HEK293T (cell line): ENCODE data around the gene CLOCK.

Experiments used
- CTCF ChIA-PET: fragments of 350-600 bp; formaldehyde crosslinking; extraction: SDS; loops from one replicate; lab custom pipeline; 2021; ENCODE audit warnings: antibody characterized with exemption, inconsistent platforms; lab: Yijun Ruan, JAX
- POLR2A ChIA-PET: fragments of 350-600 bp; formaldehyde crosslinking; extraction: SDS; loops from one replicate; lab custom pipeline; 2020; ENCODE audit warnings: antibody characterized with exemption, inconsistent platforms; lab: Yijun Ruan, JAX
- DNase-seq: peaks from one replicate; pipeline ENCODE4 v3.0.0; 2012; ENCODE audit warnings: mixed read lengths; ENCODE audit errors: extremely low spot score
- ARNT ChIP-seq: fragments of 450-650 bp; IDR thresholded peaks from 2 replicates; pipeline ENCODE4 v1.6.1; 2017; ENCODE audit warnings: mild to moderate bottlenecking
- BHLHE40 ChIP-seq: fragments of 450-650 bp; IDR thresholded peaks from 2 replicates; pipeline ENCODE4 v1.6.1; 2016; ENCODE audit warnings: mild to moderate bottlenecking, moderate library complexity, borderline replicate concordance
- CTBP1 ChIP-seq: fragments of 450-650 bp; IDR thresholded peaks from 2 replicates; pipeline ENCODE4 v1.6.1; 2016; ENCODE audit warnings: borderline replicate concordance
- ELF4 ChIP-seq: fragments of 450-650 bp; IDR thresholded peaks from 2 replicates; pipeline ENCODE4 v1.6.1; 2017; ENCODE audit warnings: antibody characterized with exemption
- FOXA1 ChIP-seq: fragments of 450-650 bp; IDR thresholded peaks from 2 replicates; pipeline ENCODE4 v1.6.1; 2016; ENCODE audit warnings: mild to moderate bottlenecking
- FOXK2 ChIP-seq: fragments of 450-650 bp; IDR thresholded peaks from 2 replicates; pipeline ENCODE4 v1.6.1; 2016; ENCODE audit warnings: mild to moderate bottlenecking
- FOXM1 ChIP-seq: fragments of 450-650 bp; IDR thresholded peaks from 2 replicates; pipeline ENCODE4 v1.6.1; 2017; ENCODE audit warnings: mild to moderate bottlenecking, borderline replicate concordance
- HDGF ChIP-seq: fragments of 450-650 bp; IDR thresholded peaks from 2 replicates; pipeline ENCODE4 v1.6.1; 2017; ENCODE audit warnings: antibody characterized with exemption, borderline replicate concordance
- L3MBTL2 ChIP-seq: fragments of 450-650 bp; conservative IDR thresholded peaks from 2 replicates; pipeline ENCODE4 v1.6.1; 2016; ENCODE audit warnings: mild to moderate bottlenecking
- LEF1 ChIP-seq: fragments of 450-650 bp; IDR thresholded peaks from 2 replicates; pipeline ENCODE4 v1.6.1; 2017; ENCODE audit warnings: mild to moderate bottlenecking, borderline replicate concordance
- NFRKB ChIP-seq: fragments of 450-650 bp; IDR thresholded peaks from 2 replicates; pipeline ENCODE4 v1.6.1; 2016; ENCODE audit warnings: mild to moderate bottlenecking, moderate library complexity
- PKNOX1 ChIP-seq: fragments of 450-650 bp; IDR thresholded peaks from 2 replicates; pipeline ENCODE4 v1.6.1; 2016
- SP1 ChIP-seq: fragments of 450-650 bp; IDR thresholded peaks from 2 replicates; pipeline ENCODE4 v1.6.1; 2017
- SUZ12 ChIP-seq: fragments of 450-650 bp; IDR thresholded peaks from 2 replicates; pipeline ENCODE4 v1.6.1; 2016; ENCODE audit warnings: mild to moderate bottlenecking
- TARDBP ChIP-seq: fragments of 450-650 bp; IDR thresholded peaks from 2 replicates; pipeline ENCODE4 v1.6.1; 2016
- ZNF384 ChIP-seq: fragments of 450-650 bp; IDR thresholded peaks from 2 replicates; pipeline ENCODE4 v1.6.1; 2016

The CLOCK gene

GRCh38 chr4:55395218-55395528 lies 151.5 kb downstream of the CLOCK start:
- TF ChIP-seq NFRKB = no peak
- TF ChIP-seq CTBP1 = no peak
- TF ChIP-seq ARNT = no peak
- no peak for TF ChIP-seq PKNOX1
- no peak for TF ChIP-seq FOXA1
- no peak for TF ChIP-seq TARDBP
- CTCF ChIA-PET = interaction anchor here (0.6 kb wide), 1 partner anchor 51 kb away, joined by 3 read pairs; no protein-coding TSS in a partner anchor
- POLR2A ChIA-PET = interaction anchor here (1.0 to 3.0 kb wide), 8 partner anchors 9 to 737 kb away, joined by 3 to 28 read pairs (median 4); partner anchors contain the start of genes KIT and SRD5A3
- no peak for DNase-seq

- POLR2A ChIA-PET = interaction anchor here (2.1 kb wide), 1 partner anchor 15 kb away, joined by 7 read pairs; no protein-coding TSS in a partner anchor
- TF ChIP-seq ARNT (no peak), BHLHE40 (no peak), PKNOX1 (no peak), LEF1 (no peak), SUZ12 (no peak), CTBP1 (no peak), ELF4 (no peak), L3MBTL2 (no peak), FOXA1 (no peak), FOXM1 (no peak), NFRKB (no peak), ZNF384 (no peak), HDGF (no peak), FOXK2 (no peak)
- DNase-seq = no peak
- CTCF ChIA-PET = no interaction called here
Measured at GRCh38 chr4:55393461-55394320, 153.0 kb downstream of the CLOCK start.

GRCh38 chr4:55386840-55387239 lies 159.9 kb downstream of the CLOCK start:
- DNase-seq = no peak
- ChIA-PET CTCF (no interaction called here), POLR2A (interaction anchor here (1.2 to 3.2 kb wide), 2 partner anchors 9 to 11 kb away, joined by 3 to 28 read pairs; partner anchors contain the start of gene TMEM165)
- TF ChIP-seq ZNF384 (no peak), NFRKB (no peak), PKNOX1 (no peak), TARDBP (no peak), HDGF (no peak), FOXA1 (no peak), FOXM1 (no peak), ELF4 (no peak), FOXK2 (no peak), ARNT (no peak), SUZ12 (no peak), SP1 (no peak), CTBP1 (no peak), BHLHE40 (no peak), LEF1 (no peak), L3MBTL2 (no peak)

GRCh38 chr4:55386073-55386472 lies 160.6 kb downstream of the CLOCK start:
- POLR2A ChIA-PET = interaction anchor here (0.9 to 3.2 kb wide), 3 partner anchors 10 to 40 kb away, joined by 3 to 28 read pairs (median 5); partner anchors contain the start of genes SRD5A3 and TMEM165
- CTCF ChIA-PET = no interaction called here
- peak; percentile 58 for DNase-seq
- TF ChIP-seq FOXA1 (no peak), ARNT (no peak), PKNOX1 (no peak), CTBP1 (no peak), LEF1 (no peak), ZNF384 (no peak), ELF4 (no peak), HDGF (no peak), SP1 (no peak), NFRKB (no peak), TARDBP (no peak), SUZ12 (no peak), L3MBTL2 (no peak), FOXM1 (no peak), BHLHE40 (no peak), FOXK2 (no peak)

GRCh38 chr4:55385201-55385649 lies 161.5 kb downstream of the CLOCK start:
- ChIA-PET CTCF (interaction anchor here (1.3 kb wide), 1 partner anchor 15 kb away, joined by 3 read pairs; no protein-coding TSS in a partner anchor), POLR2A (interaction anchor here (3.2 kb wide), 1 partner anchor 11 kb away, joined by 28 read pairs; the partner anchor contains the start of gene TMEM165)
- DNase-seq = no peak
- TF ChIP-seq SP1 (no peak), ZNF384 (no peak), LEF1 (no peak), PKNOX1 (no peak), FOXM1 (no peak)
